ENCODE measurements around the gene TNRC18. TPM values are rescaled to one million over a fixed set of nuclear protein-coding genes. Genes with fewer than 3 reads are reported as not detected.

TNRC18 gene
- total RNA-seq, 4 donors from 2014 or later: 81.1 to 160 (median 104) TPM

GRCh38 chr7:5375925-5376324 is 47.7 kb downstream of the TNRC18 start:
- no peak for DNase-seq (ENCODE audit: low spot score in 2 of 2)
- Histone ChIP-seq H3K36me3 (peaks cover 70% of the 10 kb centered on the region), H3K27ac (no peak overlapping the region), H3K9me3 (no peaks in the 10 kb centered on the region), H3K27me3 (no peaks in the 10 kb centered on the region), H3K4me3 (no peak overlapping the region), H3K4me1 (peaks cover 4% of the 10 kb centered on the region)
- TF ChIP-seq POLR2AphosphoS5 (IDR thresholded peaks at IDR 0.05) (no peak), EP300 (IDR thresholded peaks at IDR 0.05) (no peak), POLR2A (IDR thresholded peaks at IDR 0.05) (no peak), CTCF (IDR thresholded peaks at IDR 0.05) (no peak)
- WGBS: 91% methylated on average over 10 of the region's 20 CpGs

DNA sequence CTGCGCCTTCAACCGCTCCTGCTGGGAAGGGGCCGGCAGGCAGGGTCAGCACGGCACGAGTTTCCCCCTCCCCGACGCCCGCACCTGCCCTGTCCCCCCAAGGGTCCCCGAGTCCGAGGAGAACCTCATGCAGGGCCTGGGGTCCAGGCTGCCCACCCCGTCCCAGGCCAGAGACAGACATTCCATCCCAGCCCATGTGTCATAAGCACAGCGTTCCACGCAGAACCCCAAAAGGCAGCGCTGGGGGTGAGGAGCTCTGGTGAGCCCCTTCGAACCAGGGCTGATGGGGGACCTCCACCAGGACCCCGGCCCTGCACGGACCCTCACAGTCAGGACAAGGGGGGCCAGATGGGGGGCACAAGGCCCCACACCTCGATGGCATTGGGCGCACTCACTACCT is 49.2 kb downstream of the TNRC18 start:
- Histone ChIP-seq H3K4me1 (no peaks in the 10 kb centered on the region), H3K27me3 (no peaks in the 10 kb centered on the region), H3K27ac (no peak overlapping the region), H3K9me3 (no peaks in the 10 kb centered on the region), H3K4me3 (no peak overlapping the region), H3K36me3 (peaks cover 85% of the 10 kb centered on the region)
- DNase-seq (ENCODE audit: low spot score in 2 of 2): no peak
- WGBS: 95% methylated on average over 13 of the region's 19 CpGs
- TF ChIP-seq POLR2AphosphoS5 (IDR thresholded peaks at IDR 0.05) (no peak), CTCF (IDR thresholded peaks at IDR 0.05) (no peak), EP300 (IDR thresholded peaks at IDR 0.05) (no peak), POLR2A (IDR thresholded peaks at IDR 0.05) (no peak)

- DNase-seq (ENCODE audit: low spot score in 2 of 2): no peak
- WGBS: 96% methylated on average over 6 of the region's 6 CpGs
These were observed 50.3 kb downstream of the TNRC18 start for GRCh38 chr7:5373300-5373699.

DNA sequence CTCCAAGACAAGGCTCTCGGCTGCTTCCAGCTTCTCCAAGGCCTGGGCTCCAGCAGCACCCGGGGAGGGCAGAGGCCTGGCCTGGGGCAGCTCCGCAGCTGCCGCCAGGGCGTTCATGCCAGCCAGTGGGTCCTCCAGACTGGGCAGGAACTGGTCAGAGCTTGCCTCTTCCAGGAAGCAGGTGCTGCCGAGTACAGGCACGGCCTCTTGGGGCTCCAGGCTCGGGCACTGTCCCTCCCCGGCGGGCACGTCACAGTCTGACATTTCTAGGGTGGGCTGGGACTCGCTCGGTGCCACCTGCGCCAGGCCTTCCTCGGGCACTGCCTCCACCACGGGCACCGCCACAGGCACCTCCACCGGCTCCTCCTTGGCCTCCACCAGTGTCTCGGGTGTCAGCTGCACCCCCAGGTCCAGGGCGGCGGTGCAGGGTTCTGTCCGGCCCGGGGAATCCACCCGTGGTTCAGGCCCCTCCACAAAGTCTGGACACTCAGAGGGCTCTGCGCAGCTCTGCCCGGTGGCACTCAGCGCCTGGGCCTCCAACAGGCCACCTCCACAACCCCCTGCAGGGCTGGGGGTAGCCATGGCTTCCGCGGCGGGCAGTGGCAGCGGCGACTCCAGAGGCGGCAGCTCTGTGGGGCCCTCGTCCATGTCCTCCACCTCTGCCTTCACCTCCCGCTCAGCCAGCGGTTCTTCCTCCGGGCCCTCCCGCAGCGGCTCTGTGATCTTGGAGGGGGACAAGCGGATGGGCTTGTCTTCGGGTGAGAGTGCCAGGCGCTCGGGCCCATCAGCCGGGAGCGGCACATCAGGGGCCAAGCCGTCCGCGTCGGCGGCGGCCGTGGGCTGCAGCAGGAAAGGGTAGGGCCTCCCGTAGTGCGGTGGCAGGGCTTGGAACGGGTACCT is 52.9 kb downstream of the TNRC18 start:
- no peaks in the 10 kb centered on the region for H3K27me3 ChIP-seq
- WGBS: 88% methylated on average over 20 of the region's 55 CpGs
- peaks cover 5% of the 10 kb centered on the region for H3K4me1 ChIP-seq
- DNase-seq (ENCODE audit: low spot score in 2 of 2): no peak
- H3K9me3 ChIP-seq: no peaks in the 10 kb centered on the region
- no peak overlapping the region for H3K27ac ChIP-seq
- peaks cover 68% of the 10 kb centered on the region for H3K36me3 ChIP-seq
- TF ChIP-seq POLR2AphosphoS5 (IDR thresholded peaks at IDR 0.05) (no peak), CTCF (IDR thresholded peaks at IDR 0.05) (no peak), EP300 (IDR thresholded peaks at IDR 0.05) (no peak), POLR2A (IDR thresholded peaks at IDR 0.05) (no peak)
- H3K4me3 ChIP-seq: no peak overlapping the region

More at GRCh38 chr7:5373300-5373699, 50.3 kb downstream of the TNRC18 start:
- H3K27ac ChIP-seq: no peak overlapping the region
- H3K9me3 ChIP-seq: no peaks in the 10 kb centered on the region
- H3K4me3 ChIP-seq: no peak overlapping the region
- no peak for TF ChIP-seq CTCF (IDR thresholded peaks at IDR 0.05)
- TF ChIP-seq POLR2AphosphoS5 (IDR thresholded peaks at IDR 0.05): no peak
- TF ChIP-seq EP300 (IDR thresholded peaks at IDR 0.05): no peak
- no peak for TF ChIP-seq POLR2A (IDR thresholded peaks at IDR 0.05)
- H3K27me3 ChIP-seq: no peaks in the 10 kb centered on the region
- H3K4me1 ChIP-seq: no peaks in the 10 kb centered on the region
- H3K36me3 ChIP-seq: peaks cover 91% of the 10 kb centered on the region

DNA sequence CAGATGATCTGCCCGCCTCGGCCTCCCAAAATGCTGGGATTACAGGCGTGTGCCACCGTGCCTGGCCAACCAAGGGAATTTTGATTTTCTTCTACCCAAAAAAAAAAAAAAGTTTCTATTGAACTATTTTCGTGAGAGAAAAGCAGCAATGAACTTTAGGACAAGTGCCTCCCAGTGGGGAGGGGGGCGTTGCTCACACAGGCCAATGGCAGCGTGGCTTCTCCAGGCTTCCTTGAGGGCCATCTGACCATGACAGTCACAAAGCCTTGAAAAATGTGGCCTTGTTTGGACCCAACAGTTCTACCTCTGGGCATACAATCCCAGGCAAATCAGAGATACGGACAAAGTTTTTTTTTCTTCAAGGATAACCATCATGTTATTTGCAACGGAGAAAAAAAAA is 56.0 kb downstream of the TNRC18 start:
- Histone ChIP-seq H3K9me3 (no peaks in the 10 kb centered on the region), H3K4me1 (peaks cover 5% of the 10 kb centered on the region), H3K27me3 (no peaks in the 10 kb centered on the region), H3K36me3 (peaks cover 39% of the 10 kb centered on the region), H3K4me3 (no peak overlapping the region), H3K27ac (no peak overlapping the region)
- TF ChIP-seq POLR2A (IDR thresholded peaks at IDR 0.05) (no peak), CTCF (IDR thresholded peaks at IDR 0.05) (no peak), EP300 (IDR thresholded peaks at IDR 0.05) (no peak), POLR2AphosphoS5 (IDR thresholded peaks at IDR 0.05) (no peak)
- no peak for DNase-seq (ENCODE audit: low spot score in 2 of 2)
- WGBS: 84% methylated on average over 9 of the region's 9 CpGs

Data from suprapubic skin (tissue), 4 donors.